Dermis microvascular lymphatic vessel endothelial cell (primary cell): ENCODE results near the gene SPCS2. TPM values are rescaled to one million over a fixed set of nuclear protein-coding genes. Genes with fewer than 3 reads are reported as not detected.

Experiments
- DNase-seq, 2 donors: peaks; one replicate each; pipeline versions ENCODE4 v3.0.0 to v3.0.0-alpha.2; 2010; ENCODE audit warnings: low read depth in 2 of 2
- total RNA-seq: library from RNA; depleted of rRNA; stranded (reverse); fragments of >200 nt; gene quantifications from 2 replicates; pipeline ENCODE4 v1.2.1, GENCODE V29; 2014

The SPCS2 gene
- 10.0 and 10.5 TPM in 2 replicates for total RNA-seq

GRCh38 chr11:74948898-74949752 is at the start of gene SPCS2, which contains the start of gene XRRA1:
Gene SPCS2, plus strand, starts transcription at chr11:74949266. Its CDS starts 20 bp downstream, at chr11:74949286.
Gene XRRA1, minus strand, starts transcription at chr11:74949091. Its CDS starts 8,213 bp downstream, at chr11:74940878.
- DNase-seq = peak; percentile 96 to 99

GRCh38 chr11:74902342-74902741 is 46.7 kb upstream of the SPCS2 start:
- DNase-seq = no peak

- DNase-seq = peak; percentile 51 to 52
These were observed 43.7 kb upstream of the SPCS2 start for GRCh38 chr11:74905326-74905725.

- DNase-seq = no peak
These were observed 39.7 kb upstream of the SPCS2 start for GRCh38 chr11:74909385-74909784.

GRCh38 chr11:74909812-74910211 is 39.3 kb upstream of the SPCS2 start:
- no peak for DNase-seq

GRCh38 chr11:74923125-74923524 is 25.9 kb upstream of the SPCS2 start:
- DNase-seq = no peak

- DNase-seq = no peak
These were observed 23.8 kb upstream of the SPCS2 start for GRCh38 chr11:74925281-74925680.

GRCh38 chr11:74926304-74927030 is 22.6 kb upstream of the SPCS2 start:
- DNase-seq = no peak

- no peak for DNase-seq
These were observed 21.6 kb upstream of the SPCS2 start for GRCh38 chr11:74927496-74927895.

- DNase-seq = peak; percentile 96 to 97
These were observed 19.4 kb upstream of the SPCS2 start for GRCh38 chr11:74929431-74930363.

GRCh38 chr11:74932169-74932568 is 16.9 kb upstream of the SPCS2 start:
- peak in 1 of 2 donors; percentile 68 for DNase-seq

GRCh38 chr11:74932797-74933196 is 16.3 kb upstream of the SPCS2 start:
- DNase-seq = peak in 1 of 2 donors; percentile 62

GRCh38 chr11:74933765-74934164 is 15.3 kb upstream of the SPCS2 start:
- no peak for DNase-seq

GRCh38 chr11:74935285-74935684 is 13.8 kb upstream of the SPCS2 start:
- no peak for DNase-seq

- DNase-seq = no peak
These were observed 13.0 kb upstream of the SPCS2 start for GRCh38 chr11:74936087-74936486.

GRCh38 chr11:74936976-74937375 is 12.1 kb upstream of the SPCS2 start:
- no peak for DNase-seq

- peak; percentile 18 to 76 for DNase-seq
These were observed 11.2 kb upstream of the SPCS2 start for GRCh38 chr11:74937696-74938475.

- DNase-seq = no peak
These were observed 7.6 kb upstream of the SPCS2 start for GRCh38 chr11:74941492-74941891.

GRCh38 chr11:74942073-74942759 is 6.8 kb upstream of the SPCS2 start:
- no peak for DNase-seq

GRCh38 chr11:74948546-74948897 is 544 bp upstream of the SPCS2 start:
- peak in 1 of 2 donors; percentile 33 for DNase-seq
